Measurements from ENCODE around the gene AGBL4.

- peak in 3 of 4 donors; percentile 9 to 12 (median 12) for TF ChIP-seq CTCF (IDR thresholded peaks at IDR 0.05)
- TF ChIP-seq POLR2A (IDR thresholded peaks at IDR 0.05) = no peak
These were observed 1343.2 kb downstream of the AGBL4 start for GRCh38 chr1:48680411-48681035.
